ENCODE measurements around the gene HABP4. TPM values are rescaled to one million over a fixed set of nuclear protein-coding genes. Genes with fewer than 3 reads are reported as not detected.
"Not testable (repeated sequence)": the region's sequence is repeated elsewhere in the genome, so short reads cannot be mapped to it uniquely, and the experiment has no call there.

The HABP4 gene
- polyA plus RNA-seq, 1 donor = 19.3 TPM

DNA sequence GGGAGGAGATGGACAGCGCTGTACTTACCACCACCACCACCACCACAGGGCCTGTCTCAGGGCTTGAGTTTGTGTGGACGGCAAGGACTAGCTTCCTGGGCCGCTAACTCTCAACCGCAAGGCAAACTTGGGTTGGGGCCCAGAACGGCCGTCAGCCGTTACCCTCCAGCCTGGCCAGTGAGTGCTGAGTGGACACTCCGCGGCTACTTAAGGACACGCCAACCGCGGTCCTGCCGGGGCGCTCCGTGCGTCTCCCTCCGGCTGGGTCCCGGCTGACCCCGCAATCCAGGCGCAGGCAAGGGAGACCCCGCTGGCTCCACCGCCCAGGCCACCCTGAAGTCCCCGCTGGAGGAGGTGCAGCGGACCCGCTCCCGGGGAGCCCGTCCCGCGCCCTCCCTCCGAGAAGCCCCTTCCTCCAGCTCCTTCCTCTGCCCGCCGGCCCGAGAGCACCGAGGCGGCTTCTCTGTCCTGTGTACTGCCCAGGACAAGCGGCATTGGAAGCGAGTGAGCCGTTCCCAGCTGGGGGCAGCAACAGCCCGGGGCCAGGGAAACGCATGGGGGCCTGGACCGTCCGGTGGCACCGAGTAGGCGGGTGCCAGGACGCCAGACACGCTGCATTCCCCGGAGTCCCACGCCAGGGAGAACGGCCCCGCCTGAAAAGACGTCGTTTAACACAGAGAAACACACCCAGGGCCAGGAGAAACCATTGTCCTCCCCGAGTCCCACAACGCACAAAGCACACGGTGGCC, 46.6 kb downstream of the HABP4 start:
- DNase-seq = no peak

DNA sequence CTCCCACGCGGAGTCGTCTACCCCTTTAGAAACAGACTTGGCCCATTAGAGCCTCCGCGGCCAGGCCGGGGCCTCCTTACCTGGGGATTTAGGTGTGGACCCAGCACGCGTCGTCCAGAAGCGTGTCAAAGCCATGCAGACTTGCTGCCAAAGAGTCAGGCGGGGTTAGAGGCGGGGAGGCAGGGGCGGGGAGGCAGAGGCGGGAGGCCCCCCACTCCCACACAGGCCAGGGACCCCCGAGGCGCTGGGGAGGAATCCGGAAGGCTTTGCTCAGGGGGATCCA, 47.1 kb downstream of the HABP4 start:
- DNase-seq = no peak

DNA sequence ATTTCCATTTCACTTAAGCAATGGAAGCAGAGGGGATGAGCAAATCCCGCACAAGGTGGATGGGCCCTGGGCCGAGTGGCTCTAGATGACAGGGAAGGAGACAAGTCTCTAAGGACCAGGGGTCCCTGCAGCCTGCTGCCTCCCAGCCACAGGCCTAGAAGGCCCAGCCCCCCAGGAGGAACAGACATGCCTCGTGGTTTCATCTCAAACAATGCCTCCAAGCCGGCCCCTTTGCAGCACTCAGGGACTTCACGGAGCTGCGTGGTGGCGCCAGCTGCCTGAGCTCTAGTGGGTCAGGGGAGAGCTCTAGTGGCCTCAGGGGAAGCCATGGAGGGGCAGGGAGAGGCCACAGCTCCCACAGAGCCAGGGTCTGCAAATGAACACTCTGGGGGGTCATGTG, 48.8 kb downstream of the HABP4 start:
- no peak for DNase-seq

DNA sequence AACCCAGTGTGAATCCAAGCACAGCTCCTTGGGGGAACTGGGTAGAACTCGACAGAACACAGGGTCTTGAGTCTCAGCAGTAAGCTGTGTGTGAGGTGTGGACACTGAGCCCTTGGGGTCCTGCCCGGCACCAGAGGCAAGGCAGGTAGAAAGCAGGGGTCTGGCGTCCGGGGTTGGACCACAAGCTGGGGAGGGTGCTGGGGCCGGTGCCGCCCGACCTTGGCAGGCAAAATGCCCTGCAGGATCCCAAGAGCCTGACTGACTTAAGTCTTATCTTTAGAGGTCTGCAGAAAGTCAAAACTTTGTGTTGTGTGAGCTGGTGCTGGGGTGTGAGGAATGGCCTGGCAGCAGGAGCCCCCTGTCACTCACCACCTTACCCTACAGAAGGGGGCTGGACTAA, 49.3 kb downstream of the HABP4 start:
- DNase-seq = no peak

DNA sequence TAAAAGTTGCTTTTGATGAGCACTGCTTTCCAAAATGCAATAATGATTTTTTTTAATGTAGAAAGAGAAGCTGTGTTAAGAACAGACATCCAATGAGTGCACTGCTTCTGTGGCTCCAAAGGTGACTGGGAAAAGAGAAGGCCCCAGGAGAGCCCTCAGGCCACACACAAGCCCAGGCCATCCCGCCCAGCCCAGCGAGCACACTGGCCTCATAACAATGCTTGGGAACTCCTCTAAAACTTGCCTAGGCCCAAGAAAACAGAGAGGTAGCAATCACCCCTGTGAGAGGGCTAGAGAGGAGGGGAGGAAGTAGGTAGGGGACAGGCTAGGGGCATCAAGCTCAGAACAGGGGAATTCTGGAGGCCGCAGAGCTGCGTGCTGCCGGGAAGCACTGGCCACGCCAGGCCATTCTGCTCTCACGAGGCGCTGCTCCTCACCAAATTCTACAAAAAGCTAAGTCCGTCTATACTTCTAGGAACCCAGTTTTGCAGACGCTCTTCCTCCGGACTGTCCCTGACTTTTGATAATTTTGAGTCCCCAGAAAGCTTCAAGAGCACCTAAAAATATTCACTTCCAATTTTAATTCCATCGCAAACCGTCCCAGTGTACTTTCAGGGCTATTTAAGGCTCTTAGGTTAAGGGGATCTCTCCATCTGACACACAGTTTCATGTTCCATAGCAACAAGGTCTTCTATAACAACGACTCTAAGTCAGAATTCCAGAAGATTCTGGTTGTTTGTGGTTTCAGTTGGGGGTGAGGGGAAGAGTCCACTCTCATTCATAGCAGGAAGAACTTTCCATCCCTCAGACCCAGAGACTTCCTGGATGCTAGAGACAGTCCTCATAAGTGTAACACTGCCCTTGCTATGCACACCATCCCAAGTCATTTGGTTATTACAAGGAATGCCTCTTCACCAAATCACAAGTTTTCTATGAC, 51.0 kb downstream of the HABP4 start:
- DNase-seq = no peak

DNA sequence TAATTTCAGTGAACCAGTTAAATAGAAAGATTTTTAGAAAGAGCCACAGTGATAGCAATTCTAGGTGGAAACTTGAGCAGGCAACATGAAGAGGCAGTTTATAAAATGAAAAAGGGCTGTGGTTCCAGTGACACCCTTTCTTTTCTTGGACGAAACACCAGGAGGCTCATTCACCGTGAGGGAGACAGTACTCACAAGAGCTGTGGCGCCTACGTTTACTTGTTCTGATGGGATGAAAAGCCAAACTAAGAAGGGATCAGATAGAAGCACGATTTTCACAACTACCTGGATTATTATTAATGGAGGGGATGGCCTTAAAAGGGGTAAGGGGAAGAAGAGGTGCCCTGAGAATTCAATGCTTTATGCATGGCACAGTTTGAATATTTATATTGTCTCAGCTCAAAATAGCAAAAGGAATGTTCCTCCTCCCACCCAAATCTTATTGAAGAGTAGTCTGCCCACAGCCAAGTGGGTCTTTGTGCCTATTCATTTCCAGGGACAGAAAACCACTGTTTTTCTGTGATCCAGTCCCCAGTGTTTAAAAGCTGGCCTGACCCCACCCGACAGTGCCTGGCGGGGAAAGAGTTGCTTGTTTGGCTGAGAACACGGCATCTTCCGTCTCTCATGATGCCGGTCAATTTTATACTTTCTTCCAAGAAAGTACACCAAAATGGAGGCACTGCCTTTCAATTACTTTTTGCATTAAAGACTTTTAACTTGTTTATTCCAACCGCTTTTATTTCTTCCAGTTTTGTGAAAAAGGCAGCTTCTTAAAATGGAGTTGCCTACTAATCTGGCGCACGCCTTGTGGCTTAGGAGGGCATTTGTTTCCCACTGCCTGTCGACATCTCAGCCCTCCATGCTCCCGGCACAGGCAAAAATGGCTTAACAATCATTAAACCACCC, 51.9 kb downstream of the HABP4 start:
- DNase-seq = no peak

DNA sequence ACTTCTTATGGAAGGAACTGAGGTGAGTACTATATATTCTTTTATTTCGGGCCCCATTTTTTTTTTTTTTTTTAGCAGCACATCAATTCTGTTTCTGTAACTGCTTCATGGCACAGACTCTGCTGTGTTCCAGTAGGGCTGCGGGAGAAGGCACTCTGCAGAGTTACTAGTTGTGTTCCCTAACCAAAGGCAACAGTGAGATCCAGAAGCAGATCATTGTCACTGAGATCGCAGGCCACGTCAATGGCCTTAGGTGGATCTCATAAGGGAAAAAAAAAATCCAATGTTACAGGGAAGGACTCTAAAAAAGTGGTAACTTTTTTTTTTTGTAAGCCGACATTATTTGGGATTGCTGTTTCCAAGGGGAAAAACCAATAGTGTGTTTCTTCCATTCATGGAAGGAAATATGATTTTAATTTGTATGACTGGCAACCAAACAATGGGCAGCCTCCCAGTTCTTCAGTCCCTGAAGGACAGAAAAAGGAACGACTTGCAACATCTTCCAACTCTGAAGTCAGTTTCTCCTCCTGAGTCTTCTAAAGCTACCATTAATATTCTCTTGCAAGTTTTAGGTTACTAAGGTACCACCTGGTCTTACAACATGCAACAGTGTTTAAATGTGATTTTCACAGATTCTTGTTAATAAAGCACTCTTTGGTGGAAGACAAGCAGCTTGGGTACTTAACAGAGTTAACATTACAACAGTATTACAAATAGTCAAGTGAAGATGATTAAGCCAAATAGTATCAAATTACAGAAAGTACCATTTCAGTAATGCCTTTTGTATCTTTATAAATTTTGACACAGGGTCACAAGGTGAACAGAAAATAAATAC, 52.8 kb downstream of the HABP4 start:
- DNase-seq = no peak

DNA sequence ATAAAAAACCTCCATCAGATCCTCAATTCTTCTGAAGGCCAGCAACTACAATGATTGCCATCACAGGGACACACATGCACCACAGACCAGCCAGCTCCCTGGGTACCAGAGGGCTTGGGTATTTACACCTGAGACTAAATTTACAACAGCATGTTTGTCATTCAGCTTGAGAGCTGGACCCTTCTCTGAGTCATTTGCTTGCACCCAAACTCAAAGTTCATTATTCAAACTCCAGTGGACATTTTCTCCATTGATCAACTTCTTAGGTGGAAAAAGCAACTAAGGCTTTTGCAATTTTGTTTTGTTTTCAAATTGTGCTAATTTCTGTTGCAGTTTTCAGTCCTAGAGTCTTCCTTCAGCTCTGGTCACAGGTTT, 53.4 kb downstream of the HABP4 start:
- DNase-seq = not testable (repeated sequence)

DNA sequence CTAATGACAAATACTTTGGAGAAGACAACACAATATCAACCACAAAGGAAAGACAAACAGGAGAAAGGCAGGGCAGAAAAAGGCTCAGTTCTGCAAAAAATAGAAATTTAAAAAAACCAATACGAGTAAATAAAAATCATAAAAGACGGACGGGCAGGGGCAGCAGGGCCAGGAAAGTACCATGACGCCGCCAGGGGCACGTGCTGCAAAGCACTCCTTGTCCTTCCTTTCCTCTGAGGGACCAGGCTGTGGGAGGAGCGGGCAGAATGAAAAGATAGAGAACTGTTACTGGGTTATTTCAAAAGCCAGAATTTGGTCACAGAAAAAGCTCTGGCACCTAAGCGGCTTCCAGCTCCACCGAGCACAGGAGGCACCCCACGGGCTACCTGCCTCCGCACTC, 53.9 kb downstream of the HABP4 start:
- no peak for DNase-seq

DNA sequence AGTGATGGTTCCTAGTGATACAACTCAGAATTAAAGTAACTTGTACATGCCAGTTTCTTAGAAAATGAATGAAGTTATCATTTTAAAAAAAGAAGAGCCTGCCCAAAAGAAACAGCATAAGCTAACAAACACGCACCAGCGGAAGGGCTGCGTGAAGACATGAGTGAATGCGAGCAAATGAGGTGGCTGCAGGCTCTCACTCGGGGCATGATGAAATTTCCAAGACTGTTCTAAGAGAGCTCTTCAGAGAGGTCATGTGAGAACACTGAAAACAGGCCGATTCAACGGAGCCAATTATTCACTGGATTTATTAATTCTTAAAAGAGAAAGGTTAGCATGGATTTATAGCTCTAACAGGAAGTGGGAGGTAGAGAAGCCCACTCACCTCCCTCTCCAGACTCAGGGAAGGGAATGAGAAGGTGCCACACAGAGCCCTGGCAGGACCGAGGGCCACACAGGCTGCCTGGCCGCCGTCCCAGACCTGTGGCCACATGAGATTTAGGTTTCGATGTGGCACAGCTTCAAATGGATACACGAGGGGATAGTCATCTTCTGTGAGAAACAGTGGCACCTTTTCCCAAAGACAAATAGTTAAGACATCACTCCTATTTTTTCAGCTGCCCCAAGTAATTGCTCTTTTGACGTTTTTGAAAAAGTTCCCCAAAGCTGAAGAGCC, 55.5 kb downstream of the HABP4 start:
- DNase-seq = no peak

DNA sequence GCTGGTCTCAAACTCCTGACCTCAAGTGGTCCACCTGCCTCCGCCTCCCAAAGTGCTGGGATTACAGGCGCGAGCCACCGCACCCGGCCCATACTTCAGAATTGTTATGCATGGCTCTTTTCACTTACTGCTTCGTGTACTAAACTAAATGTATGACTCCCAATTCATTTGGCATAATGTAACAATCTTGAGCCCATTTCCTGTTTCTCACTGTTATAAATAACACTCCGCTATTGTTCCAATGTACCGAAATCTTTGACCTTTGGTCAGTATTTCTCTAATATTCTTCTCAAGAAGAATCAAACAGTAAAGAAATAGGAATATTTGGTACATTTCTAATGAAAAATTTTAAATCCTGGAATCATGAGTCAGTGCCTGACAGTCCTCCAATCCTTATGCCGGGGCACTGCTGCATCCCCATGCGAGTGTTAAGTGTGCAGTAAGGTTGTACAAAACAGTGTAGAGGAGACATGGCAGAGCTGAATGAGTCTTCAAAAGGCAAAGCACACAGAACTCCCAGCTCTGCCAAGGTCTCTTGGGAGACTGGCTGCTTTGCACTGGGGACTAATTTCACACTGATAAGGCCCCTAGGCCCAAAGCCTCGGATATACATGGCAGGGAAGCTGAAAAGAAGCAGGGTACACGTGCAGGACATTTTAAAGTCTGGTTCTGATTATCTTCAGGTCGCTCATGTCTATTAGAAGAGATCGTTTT, 58.4 kb downstream of the HABP4 start:
- DNase-seq = no peak

DNA sequence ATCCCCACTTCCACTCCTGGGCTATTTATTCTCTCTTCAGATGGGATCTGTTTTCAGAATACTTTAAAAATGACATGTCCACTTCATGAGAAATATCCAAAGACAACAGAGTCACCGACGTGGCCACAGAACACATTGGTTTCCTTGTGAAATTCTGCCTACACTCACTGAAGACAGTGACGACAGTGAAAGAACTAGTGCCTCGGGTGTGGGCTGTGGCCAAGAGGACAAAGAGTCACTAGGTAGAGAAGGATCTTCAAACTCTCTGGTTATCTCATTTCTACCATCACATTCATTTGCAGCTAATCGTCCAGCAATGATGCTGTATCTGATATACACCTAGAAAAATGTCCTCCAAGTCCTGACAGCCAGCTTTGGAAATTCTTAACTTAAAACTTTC, 59.1 kb downstream of the HABP4 start:
- DNase-seq = no peak

DNA sequence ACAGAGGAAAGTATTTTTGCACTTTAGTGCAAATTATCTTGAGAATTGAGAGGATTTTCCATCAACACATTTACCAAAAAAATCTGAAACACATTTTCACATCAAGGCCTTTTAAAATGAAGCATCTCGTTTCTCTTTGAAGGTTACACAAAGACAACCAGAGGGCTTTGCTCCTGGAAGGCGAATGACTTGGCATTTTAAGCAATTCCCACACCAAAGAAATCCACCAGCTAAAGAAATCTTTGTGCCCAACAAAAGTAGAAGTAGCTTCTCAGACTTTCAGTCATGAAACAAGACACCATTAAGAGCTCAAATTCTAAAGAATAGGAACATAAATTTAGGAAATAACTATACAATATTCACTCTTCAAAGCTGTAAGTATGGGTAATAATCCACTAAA, 59.9 kb downstream of the HABP4 start:
- DNase-seq = no peak

DNA sequence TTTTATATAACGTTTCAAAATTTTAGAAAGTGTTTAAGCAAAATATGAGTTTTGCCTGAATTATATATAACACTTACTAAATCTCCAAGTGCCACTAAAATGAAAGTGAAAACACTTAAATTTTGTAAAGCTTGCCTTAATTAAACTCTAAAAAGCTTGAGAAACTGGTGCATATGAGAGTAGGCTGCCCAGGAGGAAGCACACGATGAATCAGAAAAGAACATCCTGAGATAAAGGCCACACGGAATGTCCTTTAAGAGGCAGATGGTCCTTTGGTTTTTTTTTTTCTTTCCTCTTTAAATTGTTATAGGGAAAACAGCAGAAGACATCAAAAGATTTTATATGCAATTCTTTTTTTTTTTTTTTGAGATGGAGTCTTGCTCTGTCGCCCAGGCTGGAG, 60.3 kb downstream of the HABP4 start:
- DNase-seq = no peak

DNA sequence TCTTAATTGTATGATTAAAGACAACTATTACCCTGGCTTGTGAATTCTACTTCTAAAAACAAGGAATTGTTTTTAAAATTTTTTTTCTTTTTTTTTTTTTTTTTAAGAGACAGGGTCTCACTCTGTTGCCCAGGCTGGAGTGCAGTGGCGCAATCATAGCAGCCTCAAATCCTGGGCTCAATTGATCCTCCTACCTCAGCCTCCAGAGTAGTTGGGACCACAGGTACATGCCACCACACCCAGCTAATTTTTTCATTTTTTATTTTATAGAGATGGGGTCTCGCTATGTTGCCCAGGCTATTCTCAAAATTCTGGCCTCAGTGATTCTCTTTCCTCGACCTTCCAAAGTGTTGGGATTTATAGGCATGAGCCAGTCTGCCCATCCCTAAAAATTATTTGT, 62.3 kb downstream of the HABP4 start:
- DNase-seq = no peak

DNA sequence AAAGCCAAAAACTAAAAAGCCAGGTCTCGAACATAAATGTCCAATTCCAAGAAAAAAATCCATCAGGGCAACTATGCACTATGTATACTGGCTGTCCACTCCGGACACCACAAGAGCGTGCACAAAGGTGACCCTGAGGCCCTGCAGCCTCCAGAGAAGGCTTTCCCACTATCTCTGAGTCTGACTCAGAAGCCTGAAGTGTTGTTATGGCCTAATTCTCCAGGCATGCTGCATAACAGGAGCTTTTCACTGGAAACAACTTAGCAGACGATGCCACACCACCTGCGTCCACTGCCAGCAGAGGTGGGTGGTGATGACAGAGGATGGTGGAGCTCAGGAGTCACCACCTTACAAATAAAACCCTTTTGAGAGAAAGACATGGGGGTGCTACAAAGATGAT, 63.7 kb downstream of the HABP4 start:
- no peak for DNase-seq

DNA sequence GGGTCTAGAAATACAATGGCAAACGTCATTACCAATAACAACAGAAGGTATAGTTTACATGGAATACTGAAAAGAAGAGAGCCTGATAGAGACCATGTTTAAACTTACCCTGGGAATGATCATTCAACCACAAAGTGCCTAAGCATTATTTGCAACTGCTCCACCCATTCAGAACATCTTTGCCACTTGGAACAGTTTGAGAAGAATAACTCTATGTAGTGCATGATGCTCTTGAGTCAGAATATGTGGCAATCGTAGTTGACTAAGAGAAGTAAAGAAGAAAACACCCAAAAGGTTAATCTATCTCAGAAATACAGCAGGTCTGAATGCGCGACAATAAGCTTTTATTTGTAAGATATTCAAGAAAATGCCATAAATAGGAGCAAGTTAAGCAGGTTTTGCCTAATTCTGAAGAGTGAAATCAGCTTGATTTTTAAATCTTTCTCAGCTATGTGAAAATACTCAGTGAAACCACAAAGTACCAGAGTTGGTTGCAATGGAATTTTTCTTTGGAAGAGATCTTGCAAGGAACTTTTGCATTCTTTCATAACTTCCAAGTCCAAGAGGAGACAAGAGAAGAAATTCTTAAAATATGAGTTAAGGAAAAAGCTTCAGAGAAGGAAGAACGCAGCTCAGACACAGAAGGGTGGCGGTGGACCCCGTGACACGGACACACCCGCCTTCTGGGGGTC, 64.3 kb downstream of the HABP4 start:
- DNase-seq = no peak

DNA sequence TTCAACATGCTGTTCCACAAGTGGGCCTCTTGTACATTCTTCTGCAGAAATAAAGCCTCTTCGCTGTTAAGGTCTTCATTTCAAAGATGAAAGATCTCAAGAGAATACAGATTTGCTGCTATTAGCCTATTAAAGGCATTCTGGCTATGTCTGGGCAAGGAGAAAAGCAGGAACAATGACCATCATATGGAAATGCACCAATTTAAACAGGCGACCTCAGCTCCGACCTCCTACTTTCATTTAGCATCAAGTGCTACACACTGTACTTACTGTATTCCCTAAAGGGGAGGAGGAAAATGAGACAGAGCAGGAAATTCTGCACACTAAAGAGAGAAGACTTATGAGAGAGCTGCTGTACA, 64.8 kb downstream of the HABP4 start:
- no peak for DNase-seq

DNA sequence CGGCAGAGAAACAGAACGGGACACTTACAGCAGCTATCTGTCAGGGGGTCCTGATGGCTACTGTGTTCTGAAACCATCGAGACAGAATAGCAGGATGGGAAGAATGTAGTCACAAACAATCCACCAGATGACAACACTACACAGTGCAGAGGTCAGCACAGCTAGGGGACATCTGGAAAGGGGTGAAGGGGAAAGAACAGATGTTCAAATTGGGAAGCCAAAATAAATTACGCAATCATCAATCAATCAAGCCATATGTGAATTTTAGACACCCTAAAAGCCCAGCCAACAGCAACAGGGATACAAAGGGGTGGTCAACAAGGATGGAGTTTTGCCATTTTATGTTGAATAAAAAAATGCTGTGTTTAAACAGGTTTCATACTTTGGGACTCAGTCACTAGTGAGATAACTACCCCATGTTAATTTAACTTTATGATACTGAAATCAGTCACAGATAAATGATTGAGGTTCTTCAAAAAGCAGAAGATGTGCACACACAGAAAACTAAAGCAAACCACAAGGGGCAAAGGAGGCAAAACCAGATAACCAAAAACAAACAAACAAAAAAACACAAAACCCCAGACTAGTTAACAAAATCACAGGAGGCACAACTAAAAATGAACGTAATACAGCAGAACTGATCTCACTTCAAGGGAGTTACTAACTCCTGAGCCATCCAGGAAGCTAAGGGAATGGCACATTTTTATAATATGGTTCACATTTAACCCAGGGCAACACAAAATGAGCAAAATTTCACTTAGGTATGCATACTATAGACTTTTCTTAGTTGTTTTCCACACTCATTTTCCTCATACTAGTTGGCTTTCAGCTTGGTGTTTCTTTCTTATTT, 65.9 kb downstream of the HABP4 start:
- DNase-seq = no peak
